Nephron progenitor cell (in vitro differentiated cells): ENCODE results near the gene MMP25.

ENCODE experiments used
- DNase-seq: peaks from one replicate; pipeline ENCODE4 v3.0.0; 2021
- H3K27ac Mint-ChIP-seq: 2 replicates; pipeline ENCODE4 v1.8.0; 2021; ENCODE audit warnings: mild to moderate bottlenecking, moderate library complexity, mixed read lengths
- H3K27me3 Mint-ChIP-seq: 2 replicates; pipeline ENCODE4 v1.8.0; 2021; ENCODE audit warnings: mild to moderate bottlenecking, low read depth, mixed read lengths; ENCODE audit not compliant: poor library complexity
- H3K36me3 Mint-ChIP-seq: 2 replicates; pipeline ENCODE4 v1.8.0; 2021; ENCODE audit warnings: low read depth, mixed read lengths
- H3K4me1 Mint-ChIP-seq: 2 replicates; pipeline ENCODE4 v1.8.0; 2021; ENCODE audit warnings: mixed read lengths
- H3K4me3 Mint-ChIP-seq: 2 replicates; pipeline ENCODE4 v1.8.0; 2021; ENCODE audit warnings: mild to moderate bottlenecking, moderate library complexity, mixed read lengths
- H3K9me3 Mint-ChIP-seq: 2 replicates; pipeline ENCODE4 v1.8.0; 2021; ENCODE audit warnings: mild to moderate bottlenecking, moderate library complexity, mixed read lengths
- TF ChIP-seq, protein P1 (sequence below): fragments of 200-600 bp; sonication (generic); IDR thresholded peaks from 2 replicates; pipeline ENCODE4 v1.5.0; 2021; ENCODE audit warnings: antibody characterized with exemption

MMP25 gene

DNA sequence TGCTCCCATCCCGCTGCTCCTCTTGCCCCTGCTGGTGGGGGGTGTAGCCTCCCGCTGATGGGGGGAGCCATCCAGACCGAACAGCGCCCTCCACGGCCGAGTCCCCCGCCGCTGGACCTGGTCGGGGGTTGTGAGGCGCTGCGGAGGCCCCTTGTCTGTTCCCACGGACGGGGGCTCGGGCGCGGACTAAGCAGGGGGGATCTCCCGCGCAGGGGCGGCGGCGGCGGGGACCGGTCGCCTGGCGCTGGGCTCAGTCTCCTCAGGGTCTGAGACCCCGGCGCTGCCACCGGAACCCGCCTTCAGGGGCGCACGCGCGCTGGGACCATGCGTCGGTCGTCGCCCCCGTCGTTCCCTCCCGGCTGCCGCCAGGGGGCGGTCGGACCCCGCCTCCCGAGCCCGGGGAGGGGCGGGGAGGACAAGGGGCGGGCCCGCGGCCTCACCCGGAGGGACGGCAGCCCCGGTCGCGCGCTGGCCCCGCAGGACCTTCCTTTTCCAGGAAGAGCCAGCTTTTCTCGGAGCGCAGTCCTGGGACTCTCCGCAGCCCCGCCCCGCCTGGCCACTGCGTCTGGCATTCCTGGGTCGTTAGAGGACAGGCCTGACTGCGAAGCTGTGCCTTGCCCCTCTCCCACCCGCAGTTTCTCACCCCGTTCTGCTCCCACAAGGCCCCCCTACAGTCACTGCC lies 12.8 kb downstream of the MMP25 start:
- no peaks in the 10 kb centered on the region for H3K36me3 Mint-ChIP-seq

DNA sequence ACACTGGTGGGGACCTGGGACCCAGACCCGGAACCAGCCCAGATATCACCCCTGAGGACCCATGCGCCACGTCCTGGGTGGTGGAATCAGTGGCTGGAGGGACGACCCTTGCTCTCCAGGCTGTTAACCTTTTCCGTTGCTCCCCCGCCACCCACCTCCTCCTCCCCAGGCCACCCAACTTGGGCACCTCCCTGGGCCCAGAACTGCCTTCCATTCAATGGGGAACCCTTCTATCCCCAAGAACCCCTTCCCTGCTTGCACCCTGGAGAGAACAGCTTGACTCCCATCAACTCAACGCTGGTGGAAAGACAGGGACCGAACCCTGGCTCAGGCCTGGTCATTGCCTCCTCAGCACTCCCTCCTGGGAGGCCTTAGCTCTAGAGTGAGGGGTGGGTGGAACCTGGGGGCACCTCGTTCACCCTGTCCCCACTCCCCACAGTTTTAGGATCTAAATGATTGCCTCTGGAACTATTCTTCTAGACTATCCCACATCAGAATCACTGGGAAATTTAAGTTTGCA lies 13.4 kb downstream of the MMP25 start:
- H3K4me1 Mint-ChIP-seq: peaks cover 34% of the 10 kb centered on the region

More for the DNA sequence above, 12.8 kb downstream of the MMP25 start:
- Mint-ChIP-seq H3K9me3 (no peaks in the 10 kb centered on the region), H3K4me1 (peaks cover 36% of the 10 kb centered on the region), H3K4me3 (peak overlapping the region; percentile 87), H3K27me3 (peaks cover 51% of the 10 kb centered on the region), H3K27ac (no peak overlapping the region)
- TF ChIP-seq, protein P1, sequence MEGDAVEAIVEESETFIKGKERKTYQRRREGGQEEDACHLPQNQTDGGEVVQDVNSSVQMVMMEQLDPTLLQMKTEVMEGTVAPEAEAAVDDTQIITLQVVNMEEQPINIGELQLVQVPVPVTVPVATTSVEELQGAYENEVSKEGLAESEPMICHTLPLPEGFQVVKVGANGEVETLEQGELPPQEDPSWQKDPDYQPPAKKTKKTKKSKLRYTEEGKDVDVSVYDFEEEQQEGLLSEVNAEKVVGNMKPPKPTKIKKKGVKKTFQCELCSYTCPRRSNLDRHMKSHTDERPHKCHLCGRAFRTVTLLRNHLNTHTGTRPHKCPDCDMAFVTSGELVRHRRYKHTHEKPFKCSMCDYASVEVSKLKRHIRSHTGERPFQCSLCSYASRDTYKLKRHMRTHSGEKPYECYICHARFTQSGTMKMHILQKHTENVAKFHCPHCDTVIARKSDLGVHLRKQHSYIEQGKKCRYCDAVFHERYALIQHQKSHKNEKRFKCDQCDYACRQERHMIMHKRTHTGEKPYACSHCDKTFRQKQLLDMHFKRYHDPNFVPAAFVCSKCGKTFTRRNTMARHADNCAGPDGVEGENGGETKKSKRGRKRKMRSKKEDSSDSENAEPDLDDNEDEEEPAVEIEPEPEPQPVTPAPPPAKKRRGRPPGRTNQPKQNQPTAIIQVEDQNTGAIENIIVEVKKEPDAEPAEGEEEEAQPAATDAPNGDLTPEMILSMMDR: peak; percentile 80
- DNase-seq: peak; percentile 95

DNA sequence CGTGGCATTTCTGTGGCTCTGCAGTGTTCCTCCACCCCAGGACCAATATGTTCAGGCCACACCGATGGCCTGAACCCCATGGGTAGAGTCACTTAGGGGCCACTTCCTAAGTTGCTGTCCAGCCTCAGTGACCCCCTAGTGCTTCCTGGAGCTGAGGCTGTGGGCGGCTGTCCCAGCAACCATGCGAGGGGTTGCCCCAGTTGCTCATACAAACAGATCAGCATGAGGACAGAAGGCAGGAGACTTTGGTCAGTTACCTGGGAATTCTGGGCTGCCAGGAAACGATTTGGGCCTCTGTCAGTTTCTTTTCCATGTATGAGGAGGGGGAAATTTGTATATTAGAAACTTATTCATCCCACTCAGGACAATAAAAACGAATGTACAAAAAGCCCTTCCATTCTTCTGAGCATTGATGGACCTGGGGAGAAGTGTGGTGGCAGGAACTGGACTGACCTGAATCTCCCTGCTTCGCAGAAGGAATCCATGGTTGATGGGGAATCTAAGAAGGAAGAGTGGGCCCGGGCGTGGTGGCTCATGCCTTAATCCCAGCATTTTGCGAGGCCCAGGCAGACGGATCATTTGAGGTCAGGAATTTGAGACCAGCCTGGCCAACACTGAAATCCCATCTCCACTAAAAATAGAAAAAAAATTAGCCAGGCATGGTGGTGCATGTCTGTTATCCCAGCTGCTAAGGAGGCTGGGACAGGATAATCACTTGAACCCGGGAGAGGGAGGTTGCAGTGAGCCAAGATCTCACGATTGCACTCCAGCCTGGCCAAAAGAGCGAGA lies 14.2 kb downstream of the MMP25 start:
- Mint-ChIP-seq H3K36me3 (no peaks in the 10 kb centered on the region), H3K27me3 (peaks cover 40% of the 10 kb centered on the region), H3K9me3 (no peaks in the 10 kb centered on the region), H3K4me3 (peak overlapping the region; percentile 72), H3K27ac (no peak overlapping the region), H3K4me1 (peaks cover 30% of the 10 kb centered on the region)
- TF ChIP-seq, protein P1: no peak
- DNase-seq: no peak

More for the DNA sequence above, 13.4 kb downstream of the MMP25 start:
- TF ChIP-seq, protein P1: no peak
- Mint-ChIP-seq H3K27me3 (peaks cover 48% of the 10 kb centered on the region), H3K36me3 (no peaks in the 10 kb centered on the region), H3K4me3 (peak overlapping the region; percentile 72), H3K9me3 (no peaks in the 10 kb centered on the region), H3K27ac (no peak overlapping the region)
- DNase-seq: no peak

DNA sequence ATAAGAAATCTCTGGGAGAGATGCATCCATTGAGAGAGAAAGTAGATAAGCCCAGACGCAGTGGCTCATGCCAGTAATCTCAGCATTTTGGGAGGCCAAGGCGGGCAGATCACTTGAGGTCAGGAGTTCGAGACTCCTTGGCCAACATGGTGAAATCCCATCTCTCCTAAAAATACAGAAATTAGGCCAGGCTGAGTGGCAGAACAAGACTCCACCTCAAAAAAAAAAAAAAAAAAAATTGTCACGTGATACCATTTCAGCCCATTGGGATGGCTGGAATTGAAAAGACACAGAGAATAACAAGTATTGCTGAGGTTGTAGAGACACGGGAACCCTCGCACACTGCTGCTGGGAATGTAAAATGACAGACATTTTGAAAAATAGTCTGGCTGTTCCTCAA lies 16.2 kb downstream of the MMP25 start:
- peaks cover 25% of the 10 kb centered on the region for H3K4me1 Mint-ChIP-seq
- DNase-seq: no peak
- H3K27ac Mint-ChIP-seq: no peak overlapping the region
- TF ChIP-seq, protein P1: no peak
- peaks cover 24% of the 10 kb centered on the region for H3K27me3 Mint-ChIP-seq
- no peak overlapping the region for H3K4me3 Mint-ChIP-seq
- H3K9me3 Mint-ChIP-seq: no peaks in the 10 kb centered on the region
- no peaks in the 10 kb centered on the region for H3K36me3 Mint-ChIP-seq

DNA sequence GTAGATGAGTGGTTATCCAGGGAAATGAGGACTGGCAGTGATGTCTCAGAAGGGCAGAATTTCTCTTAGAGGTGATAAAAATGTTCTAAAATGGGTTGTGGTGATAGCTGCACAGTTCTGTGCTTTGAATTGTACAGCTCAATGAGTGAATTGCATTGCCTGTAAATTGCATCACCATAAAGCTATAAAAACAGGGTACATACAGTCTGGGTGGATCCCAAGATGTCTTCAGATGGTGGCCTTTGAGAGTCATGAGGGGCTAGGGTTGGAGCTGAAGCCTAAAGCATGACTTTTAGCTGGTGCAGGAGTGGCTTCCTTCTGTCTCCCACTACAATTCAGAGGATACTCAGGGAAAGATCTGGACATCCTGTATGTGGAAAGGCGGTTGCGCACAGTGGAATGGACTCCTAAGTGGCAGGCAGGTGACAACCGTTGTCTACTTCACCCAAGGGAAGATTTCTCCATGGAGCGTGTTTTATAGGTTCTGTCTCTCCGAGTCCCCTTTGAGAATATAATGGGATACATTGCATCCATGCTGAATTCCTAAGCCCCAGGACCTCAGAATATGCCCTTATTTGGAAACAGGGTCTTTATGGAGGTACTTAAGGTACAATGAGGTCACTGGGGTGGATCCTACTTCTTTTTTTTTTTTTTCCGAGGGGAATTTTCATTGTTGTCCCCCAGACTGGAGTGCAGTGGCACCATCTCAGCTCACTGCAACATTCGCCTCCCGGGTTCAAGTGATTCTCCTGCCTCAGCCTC lies 17.4 kb downstream of the MMP25 start:
- no peaks in the 10 kb centered on the region for H3K36me3 Mint-ChIP-seq
- H3K4me3 Mint-ChIP-seq: no peak overlapping the region
- TF ChIP-seq, protein P1: no peak
- H3K9me3 Mint-ChIP-seq: no peaks in the 10 kb centered on the region
- peaks cover 25% of the 10 kb centered on the region for H3K4me1 Mint-ChIP-seq
- no peak overlapping the region for H3K27ac Mint-ChIP-seq
- no peak for DNase-seq
- peaks cover 15% of the 10 kb centered on the region for H3K27me3 Mint-ChIP-seq
